IMR-90 (cell line): ENCODE results near the gene CPN1. TPM values are rescaled to one million over a fixed set of nuclear protein-coding genes. Genes with fewer than 3 reads are reported as not detected.

Experiments
- ATAC-seq: fragments of 200-7000 bp; cut with Tn5 transposase; 2 replicates; pipeline ENCODE4 v1.9.1; 2020; ENCODE audit warnings: low read depth, mild to moderate bottlenecking, moderate library complexity
- BruUV-seq: library from RNA; stranded (reverse); fragments of 400-500 nt; replicated peaks from 2 replicates; lab custom pipeline; 2021; lab: Mats Ljungman, UMichigan
- CTCF ChIA-PET: fragments of 300-600 bp; formaldehyde crosslinking; extraction: SDS; loops from one replicate; lab custom pipeline; 2021; ENCODE audit warnings: antibody characterized with exemption; lab: Yijun Ruan, JAX
- POLR2A ChIA-PET: fragments of 300-600 bp; sonication (Branson Sonifier 250); formaldehyde crosslinking; loops from one replicate; lab custom pipeline; 2022; ENCODE audit warnings: antibody characterized with exemption; ENCODE audit not compliant: unreplicated experiment; lab: Charles Lee
- DNase-seq: peaks from one replicate; pipeline ENCODE4 v3.0.0; 2013
- H2AFZ ChIP-seq: replicated peaks from 2 replicates; pipeline ENCODE3; 2013; ENCODE audit warnings: low read length, mild to moderate bottlenecking; ENCODE audit not compliant: poor library complexity
- H2AK5ac ChIP-seq: 2 replicates; pipeline ENCODE4 v1.6.1; 2013; ENCODE audit warnings: low read depth, low read length, inconsistent platforms
- H2AK9ac ChIP-seq: replicated peaks from 2 replicates; pipeline ENCODE3; 2013; ENCODE audit warnings: mild to moderate bottlenecking, low read depth, low read length, moderate library complexity; ENCODE audit not compliant: poor library complexity
- H2BK120ac ChIP-seq: 2 replicates; pipeline ENCODE4 v1.6.1; 2013; ENCODE audit warnings: low read depth, low read length, inconsistent platforms
- H2BK15ac ChIP-seq: 3 replicates; pipeline ENCODE4 v1.6.1; 2013; ENCODE audit warnings: low read depth, low read length, inconsistent platforms
- H2BK20ac ChIP-seq: 2 replicates; pipeline ENCODE4 v1.6.1; 2013; ENCODE audit warnings: low read depth, mild to moderate bottlenecking, inconsistent platforms, low read length, moderate library complexity
- H2BK5ac ChIP-seq: 2 replicates; pipeline ENCODE4 v1.6.1; 2013; ENCODE audit warnings: mild to moderate bottlenecking, low read depth, low read length, inconsistent platforms; ENCODE audit not compliant: poor library complexity, severe bottlenecking
- H3K14ac ChIP-seq: replicated peaks from 2 replicates; pipeline ENCODE4 v1.6.1; 2013; ENCODE audit warnings: low read depth, low read length, inconsistent platforms
- H3K18ac ChIP-seq: 2 replicates; pipeline ENCODE4 v1.6.1; 2013; ENCODE audit warnings: low read depth, low read length, control low read depth
- H3K23ac ChIP-seq: 2 replicates; pipeline ENCODE4 v1.6.1; 2013; ENCODE audit warnings: low read depth, low read length, inconsistent platforms
- H3K27ac ChIP-seq: 2 replicates; pipeline ENCODE4 v1.5.1; 2013; ENCODE audit warnings: mild to moderate bottlenecking, control low read depth, low read length; ENCODE audit not compliant: insufficient read depth
- H3K27me3 ChIP-seq: 2 replicates; pipeline ENCODE4 v1.6.1; 2013; ENCODE audit warnings: low read length; ENCODE audit not compliant: control insufficient read depth, insufficient read depth
- H3K36me3 ChIP-seq: 2 replicates; pipeline ENCODE4 v1.6.1; 2013; ENCODE audit warnings: low read length, mixed read lengths; ENCODE audit not compliant: control insufficient read depth, insufficient read depth
- H3K4ac ChIP-seq: 2 replicates; pipeline ENCODE4 v1.6.1; 2013; ENCODE audit warnings: low read depth, low read length, inconsistent platforms
- H3K4me1 ChIP-seq: 2 replicates; pipeline ENCODE4 v1.6.1; 2013; ENCODE audit warnings: low read length, mixed read lengths; ENCODE audit not compliant: control insufficient read depth, insufficient read depth
- H3K4me2 ChIP-seq: 2 replicates; pipeline ENCODE4 v1.6.1; 2013; ENCODE audit warnings: low read depth, mild to moderate bottlenecking, control low read depth, low read length, moderate library complexity
- H3K4me3 ChIP-seq: 2 replicates; pipeline ENCODE4 v1.5.1; 2013; ENCODE audit warnings: low read depth, mild to moderate bottlenecking, control low read depth, low read length, moderate library complexity; ENCODE audit not compliant: insufficient read depth
- H3K56ac ChIP-seq: 2 replicates; pipeline ENCODE4 v1.6.1; 2013; ENCODE audit warnings: low read length, inconsistent platforms; ENCODE audit not compliant: insufficient read depth; ENCODE audit errors: extremely low read depth
- H3K79me1 ChIP-seq, 2 experiments: 2 replicates each; pipeline ENCODE4 v1.6.1; 2013; ENCODE audit warnings: low read length in 2 of 2, inconsistent platforms in 1 of 2, low read depth in 1 of 2
- H3K9ac ChIP-seq: 2 replicates; pipeline ENCODE4 v1.6.1; 2013; ENCODE audit warnings: low read depth, low read length, control low read depth
- H3K9me1 ChIP-seq: 2 replicates; pipeline ENCODE4 v1.6.1; 2013; ENCODE audit warnings: low read length, inconsistent platforms; ENCODE audit not compliant: insufficient read depth
- H3K9me3 ChIP-seq: 2 replicates; pipeline ENCODE4 v1.6.1; 2013; ENCODE audit warnings: low read length; ENCODE audit not compliant: control insufficient read depth, insufficient read depth
- H4K20me1 ChIP-seq: 2 replicates; pipeline ENCODE4 v1.6.1; 2013; ENCODE audit warnings: low read length, inconsistent platforms; ENCODE audit not compliant: insufficient read depth
- H4K5ac ChIP-seq: 2 replicates; pipeline ENCODE4 v1.6.1; 2013; ENCODE audit warnings: mild to moderate bottlenecking, low read depth, low read length, control low read depth
- H4K8ac ChIP-seq, 2 experiments: 2 replicates each; pipeline ENCODE4 v1.6.1; 2013; ENCODE audit warnings: low read depth in 2 of 2, low read length in 2 of 2, control low read depth in 1 of 2, inconsistent platforms in 1 of 2
- H4K91ac ChIP-seq: 2 replicates; pipeline ENCODE4 v1.6.1; 2013; ENCODE audit warnings: low read depth, low read length, inconsistent platforms; ENCODE audit not compliant: insufficient read depth
- BHLHE40 ChIP-seq: fragments of 150-350 bp; IDR thresholded peaks from 2 replicates; pipeline ENCODE4 v1.6.1; 2016; ENCODE audit warnings: mild to moderate bottlenecking, low read depth, low read length
- CEBPB ChIP-seq: IDR thresholded peaks from 2 replicates; pipeline ENCODE4 v1.6.1; 2012; ENCODE audit warnings: low read depth, low read length, improper control_type of control experiment
- CHD1 ChIP-seq: IDR thresholded peaks from 2 replicates; pipeline ENCODE4 v1.6.1; 2012; ENCODE audit warnings: low read depth, low read length, improper control_type of control experiment
- CTCF ChIP-seq: conservative IDR thresholded peaks from 2 replicates; pipeline ENCODE4 v1.5.1; 2012; ENCODE audit warnings: mild to moderate bottlenecking, low read depth, low read length, improper control_type of control experiment
- ELK1 ChIP-seq: fragments of 150-350 bp; IDR thresholded peaks from 2 replicates; pipeline ENCODE4 v1.6.1; 2016; ENCODE audit warnings: low read depth, mild to moderate bottlenecking, low read length, moderate library complexity, borderline replicate concordance
- FOS ChIP-seq: fragments of 150-350 bp; IDR thresholded peaks from 2 replicates; pipeline ENCODE4 v1.6.1; 2016; ENCODE audit warnings: low read depth, low read length
- MAFK ChIP-seq: IDR thresholded peaks from 2 replicates; pipeline ENCODE4 v1.6.1; 2012; ENCODE audit warnings: low read depth, low read length, improper control_type of control experiment
- MAZ ChIP-seq: IDR thresholded peaks from 2 replicates; pipeline ENCODE4 v1.6.1; 2012; ENCODE audit warnings: low read depth, mild to moderate bottlenecking, low read length, improper control_type of control experiment, moderate library complexity, borderline replicate concordance
- MXI1 ChIP-seq: IDR thresholded peaks from 2 replicates; pipeline ENCODE4 v1.6.1; 2012; ENCODE audit warnings: low read depth, mild to moderate bottlenecking, low read length, moderate library complexity, borderline replicate concordance
- NFE2L2 ChIP-seq: fragments of 150-350 bp; IDR thresholded peaks from 2 replicates; pipeline ENCODE4 v1.6.1; 2016; ENCODE audit warnings: low read depth, mild to moderate bottlenecking, low read length
- POLR2A ChIP-seq: IDR thresholded peaks from 2 replicates; pipeline ENCODE4 v1.6.1; 2012; ENCODE audit warnings: mild to moderate bottlenecking, low read depth, low read length
- RAD21 ChIP-seq: IDR thresholded peaks from 2 replicates; pipeline ENCODE4 v1.6.1; 2012; ENCODE audit warnings: low read length, improper control_type of control experiment
- RCOR1 ChIP-seq: IDR thresholded peaks from 2 replicates; pipeline ENCODE4 v1.6.1; 2012; ENCODE audit warnings: mild to moderate bottlenecking, low read length, improper control_type of control experiment; ENCODE audit not compliant: insufficient replicate concordance
- RFX5 ChIP-seq: IDR thresholded peaks from 2 replicates; pipeline ENCODE4 v1.8.0; 2012; ENCODE audit warnings: low read depth, mild to moderate bottlenecking, low read length, moderate library complexity
- SMC3 ChIP-seq: fragments of 150-350 bp; IDR thresholded peaks from 2 replicates; pipeline ENCODE4 v1.6.1; 2016; ENCODE audit warnings: low read depth, mild to moderate bottlenecking, antibody characterized with exemption, low read length, moderate library complexity
- USF2 ChIP-seq: fragments of 150-350 bp; IDR thresholded peaks from 2 replicates; pipeline ENCODE4 v1.6.1; 2017; ENCODE audit warnings: mild to moderate bottlenecking, antibody characterized with exemption, low read length, low read depth
- WGBS, 2 experiments: methylation state at CpG; one replicate each; pipeline versions ENCODE4 v1.1.5 to v1.1.7; 2013; ENCODE audit warnings: missing lambda C conversion rate in 2 of 2; ENCODE audit not compliant: insufficient read length in 1 of 2; ENCODE audit errors: extremely low coverage in 2 of 2; 5-methylcytosine and 5-hydroxymethylcytosine counted together
- dilution Hi-C: fragments of 300-500 bp; cut with HindIII; formaldehyde crosslinking; loops from one replicate; pipeline ENCODE4 v1.14.3; 2018; ENCODE audit warnings: low sequenced_read_pairs; ENCODE audit not compliant: unreplicated experiment
- in situ Hi-C: fragments of 300-500 bp; cut with MboI; formaldehyde crosslinking; loops from 3 replicates; pipeline ENCODE4 v1.14.3; 2019; ENCODE audit warnings: low sequenced_read_pairs, inconsistent platforms, mixed read lengths
- intact Hi-C: fragments of 100-400 bp; cut with micrococcal nuclease; formaldehyde crosslinking; loops from 2 replicates; pipeline ENCODE4 v1.10.0; 2022
- polyA plus RNA-seq, 3 experiments: library from polyadenylated mRNA; depleted of rRNA; stranded (reverse); fragments of >200 nt; gene quantifications; 2 replicates each; pipeline ENCODE4 v1.2.3, GENCODE V29; 2012; ENCODE audit warnings: low replicate concordance in 1 of 3
- total RNA-seq: library from RNA; depleted of rRNA; stranded (reverse); fragments of >200 nt; gene quantifications from 2 replicates; pipeline ENCODE4 v1.2.3, GENCODE V29; 2012

Gene CPN1
- total and polyA plus RNA-seq, 2 of the 4 experiments (the other 2 are of a cell fraction): not detected

- Histone ChIP-seq H3K23ac (no peak overlapping the region), H4K20me1 (no peaks in the 10 kb centered on the region), H4K91ac (no peak overlapping the region), H3K9me1 (no peaks in the 10 kb centered on the region), H2BK120ac (no peak overlapping the region), H3K9me3 (no peaks in the 10 kb centered on the region), H3K9ac (no peak overlapping the region), H3K18ac (no peak overlapping the region), H3K4me1 (no peaks in the 10 kb centered on the region), H2AFZ (peak overlapping the region; percentile 19), H4K8ac (no peak overlapping the region), H3K36me3 (no peaks in the 10 kb centered on the region), H2BK15ac (no peak overlapping the region), H4K5ac (no peak overlapping the region), H2AK9ac (no peak overlapping the region), H3K4ac (no peak overlapping the region), H3K27ac (no peak overlapping the region), H2BK20ac (no peak overlapping the region), H2BK5ac (no peak overlapping the region), H3K79me1 (no peaks in the 10 kb centered on the region), H3K14ac (no peak overlapping the region), H3K4me3 (no peak overlapping the region), H3K27me3 (peaks cover 8% of the 10 kb centered on the region), H3K56ac (no peak overlapping the region), H2AK5ac (no peak overlapping the region), H3K4me2 (no peak overlapping the region)
- ChIA-PET CTCF (interaction anchor here (0.6 kb wide), 1 partner anchor 26 kb away, joined by 3 read pairs; no protein-coding TSS in a partner anchor), POLR2A (no interaction called here)
- in situ Hi-C loops (no loop called here), intact Hi-C loops (no loop called here), dilution Hi-C loops (no loop called here)
- WGBS, 2 experiments: 35% methylated on average over 4 of the region's 23 CpGs; no CpG with 5 or more reads in 1 of the 2 experiments
- no peak for ATAC-seq
- TF ChIP-seq MAFK: no peak
- TF ChIP-seq RAD21: no peak
- TF ChIP-seq FOS: no peak
- TF ChIP-seq CTCF: no peak
- no peak for TF ChIP-seq USF2
- no peak for TF ChIP-seq CHD1
- no peak for TF ChIP-seq CEBPB
- no peak for TF ChIP-seq NFE2L2
- TF ChIP-seq ELK1: no peak
- TF ChIP-seq MXI1: no peak
- TF ChIP-seq BHLHE40: no peak
- TF ChIP-seq RCOR1: no peak
- no peak for TF ChIP-seq MAZ
- TF ChIP-seq POLR2A: no peak
- no peak for TF ChIP-seq RFX5
- no peak for TF ChIP-seq SMC3
- no peak for DNase-seq
- BruUV-seq: no TSS peak
Measured at GRCh38 chr10:100065084-100065660, 16.5 kb downstream of the CPN1 start.
